Mesothelial cell of epicardium (in vitro differentiated cells): ENCODE results near the gene SPPL2C. TPM values are rescaled to one million over a fixed set of nuclear protein-coding genes. Genes with fewer than 3 reads are reported as not detected.

Source experiments
- DNase-seq, 2 experiments: peaks; one replicate each; pipeline ENCODE4 v3.0.0; 2021; ENCODE audit warnings: low spot score in 2 of 2; ENCODE audit not compliant: unreplicated experiment in 2 of 2
- H3K27ac Mint-ChIP-seq: 2 replicates; pipeline ENCODE4 v1.8.0; 2021; ENCODE audit warnings: mixed read lengths
- H3K27me3 Mint-ChIP-seq: 2 replicates; pipeline ENCODE4 v1.8.0; 2021; ENCODE audit warnings: low read depth, mixed read lengths
- H3K36me3 Mint-ChIP-seq: 2 replicates; pipeline ENCODE4 v1.8.0; 2021; ENCODE audit warnings: mixed read lengths
- H3K4me1 Mint-ChIP-seq: 2 replicates; pipeline ENCODE4 v1.8.0; 2021; ENCODE audit warnings: mixed read lengths
- H3K4me3 Mint-ChIP-seq: 2 replicates; pipeline ENCODE4 v1.8.0; 2021; ENCODE audit warnings: mild to moderate bottlenecking, moderate library complexity, mixed read lengths
- H3K9me3 Mint-ChIP-seq: 2 replicates; pipeline ENCODE4 v1.8.0; 2021; ENCODE audit warnings: mixed read lengths
- CTCF ChIP-seq: fragments of 200-600 bp; sonication (generic); IDR thresholded peaks from one replicate; pipeline ENCODE4 v1.5.0; 2021; ENCODE audit warnings: antibody characterized with exemption; ENCODE audit not compliant: unreplicated experiment
- total RNA-seq: library from RNA; stranded (reverse); gene quantifications from 3 replicates; pipeline ENCODE4 v1.2.1, GENCODE V29; 2021

The SPPL2C gene
- total RNA-seq, 1 donor from 2014 or later: not detected

- Mint-ChIP-seq H3K4me1 (no peaks in the 10 kb centered on the region), H3K27ac (no peak overlapping the region), H3K36me3 (no peaks in the 10 kb centered on the region), H3K9me3 (no peaks in the 10 kb centered on the region), H3K27me3 (peaks cover 64% of the 10 kb centered on the region), H3K4me3 (no peak overlapping the region)
- TF ChIP-seq CTCF: no peak
- no peak for DNase-seq
Observed at GRCh38 chr17:45863857-45864654, 19.4 kb downstream of the SPPL2C start.

GRCh38 chr17:45867171-45867570 lies 22.5 kb downstream of the SPPL2C start:
- Mint-ChIP-seq H3K4me1 (peaks cover 4% of the 10 kb centered on the region), H3K9me3 (no peaks in the 10 kb centered on the region), H3K27me3 (peaks cover 48% of the 10 kb centered on the region), H3K36me3 (no peaks in the 10 kb centered on the region), H3K27ac (no peak overlapping the region), H3K4me3 (no peak overlapping the region)
- no peak for DNase-seq
- no peak for TF ChIP-seq CTCF

- TF ChIP-seq CTCF: no peak
- Mint-ChIP-seq H3K27ac (no peak overlapping the region), H3K4me3 (no peak overlapping the region), H3K36me3 (no peaks in the 10 kb centered on the region), H3K27me3 (peaks cover 44% of the 10 kb centered on the region), H3K9me3 (no peaks in the 10 kb centered on the region), H3K4me1 (peaks cover 4% of the 10 kb centered on the region)
- DNase-seq: no peak
Observed at GRCh38 chr17:45867702-45868101, 23.0 kb downstream of the SPPL2C start.

GRCh38 chr17:45868276-45868675 lies 23.6 kb downstream of the SPPL2C start:
- Mint-ChIP-seq H3K4me1 (peaks cover 4% of the 10 kb centered on the region), H3K4me3 (no peak overlapping the region), H3K27me3 (peaks cover 38% of the 10 kb centered on the region), H3K36me3 (no peaks in the 10 kb centered on the region), H3K27ac (no peak overlapping the region), H3K9me3 (no peaks in the 10 kb centered on the region)
- no peak for TF ChIP-seq CTCF
- DNase-seq: no peak

GRCh38 chr17:45869676-45870341 lies 25.1 kb downstream of the SPPL2C start:
- TF ChIP-seq CTCF: no peak
- Mint-ChIP-seq H3K4me3 (no peak overlapping the region), H3K4me1 (peaks cover 8% of the 10 kb centered on the region), H3K27ac (no peak overlapping the region), H3K9me3 (no peaks in the 10 kb centered on the region), H3K27me3 (peaks cover 24% of the 10 kb centered on the region), H3K36me3 (no peaks in the 10 kb centered on the region)
- DNase-seq: no peak
